Fibroblast of lung (primary cell): ENCODE measurements around the gene ELFN1. TPM values are rescaled to one million over a fixed set of nuclear protein-coding genes. Genes with fewer than 3 reads are reported as not detected.

Source experiments
- DNase-seq, 2 donors: peaks; one replicate each; pipeline versions ENCODE4 v3.0.0 to v3.0.0-alpha.2; 2010; ENCODE audit warnings: low read depth in 2 of 2
- H2AFZ ChIP-seq: 2 replicates; pipeline ENCODE4 v1.5.1; 2012; ENCODE audit warnings: low read length, control low read depth, inconsistent platforms
- H3K27ac ChIP-seq: 2 replicates; pipeline ENCODE4 v1.5.1; 2011; ENCODE audit warnings: low read length, control low read depth; ENCODE audit not compliant: insufficient read depth
- H3K27me3 ChIP-seq: 2 replicates; pipeline ENCODE4 v1.5.1; 2011; ENCODE audit warnings: mild to moderate bottlenecking, low read length; ENCODE audit not compliant: control insufficient read depth, insufficient read depth
- H3K36me3 ChIP-seq: 2 replicates; pipeline ENCODE4 v1.5.1; 2011; ENCODE audit warnings: low read length; ENCODE audit not compliant: control insufficient read depth, insufficient read depth
- H3K4me1 ChIP-seq: 2 replicates; pipeline ENCODE4 v1.5.1; 2011; ENCODE audit warnings: low read length; ENCODE audit not compliant: control insufficient read depth, insufficient read depth; ENCODE audit errors: extremely low read depth
- H3K4me2 ChIP-seq: 2 replicates; pipeline ENCODE4 v1.5.1; 2011; ENCODE audit warnings: low read length, control low read depth; ENCODE audit not compliant: insufficient read depth; ENCODE audit errors: extremely low read depth
- H3K4me3 ChIP-seq, 4 experiments: fragments of 200-600 bp in 1 of 4; sonication (generic) in 1 of 4; replicated peaks in 1 of 4; 2 replicates each; pipeline ENCODE4 v1.5.1; 2011 to 2016; ENCODE audit warnings: low read length in 4 of 4, low read depth in 3 of 4, mild to moderate bottlenecking in 3 of 4, control low read depth in 2 of 4, inconsistent platforms in 1 of 4, mixed read lengths in 1 of 4; ENCODE audit not compliant: insufficient read depth in 1 of 4; ENCODE audit errors: control extremely low read depth in 1 of 4
- H3K79me2 ChIP-seq: 2 replicates; pipeline ENCODE4 v1.5.1; 2012; ENCODE audit warnings: mild to moderate bottlenecking, low read length, inconsistent platforms; ENCODE audit not compliant: control insufficient read depth, insufficient read depth
- H3K9ac ChIP-seq: 2 replicates; pipeline ENCODE4 v1.5.1; 2011; ENCODE audit warnings: mild to moderate bottlenecking, low read length, control low read depth; ENCODE audit not compliant: insufficient read depth
- H3K9me3 ChIP-seq: 2 replicates; pipeline ENCODE4 v1.5.1; 2012; ENCODE audit warnings: low read depth, low read length; ENCODE audit not compliant: control insufficient read depth, insufficient read depth
- H4K20me1 ChIP-seq: 2 replicates; pipeline ENCODE4 v1.5.1; 2011; ENCODE audit warnings: low read length; ENCODE audit not compliant: control insufficient read depth, insufficient read depth; ENCODE audit errors: extremely low read depth
- CTCF ChIP-seq, 2 donors: IDR thresholded peaks in 1 of 2; conservative IDR thresholded peaks in 1 of 2; 1 replicate in 1 of 2; 2 replicates in 1 of 2; pipeline ENCODE4 v1.5.1; 2011 to 2012; ENCODE audit warnings: low read length in 2 of 2, control low read depth in 1 of 2, inconsistent platforms in 1 of 2, low read depth in 1 of 2, mild to moderate bottlenecking in 1 of 2
- EZH2 ChIP-seq: IDR thresholded peaks from 2 replicates; pipeline ENCODE4 v1.5.1; 2012; ENCODE audit warnings: low read length, control low read depth, mild to moderate bottlenecking; ENCODE audit errors: missing control alignments
- polyA plus RNA-seq, 2 donors: library from polyadenylated mRNA; depleted of rRNA in 1 of 2; stranded (reverse) in 1 of 2; unstranded in 1 of 2; fragments of >200 nt; gene quantifications; 2 replicates each; pipeline ENCODE4 v1.2.1, GENCODE V29; 2011 to 2012; ENCODE audit warnings: missing spikeins in 1 of 2
- total RNA-seq: library from RNA; depleted of rRNA; stranded (reverse); fragments of >200 nt; gene quantifications from 2 replicates; pipeline ENCODE4 v1.2.1, GENCODE V29; 2014

Gene ELFN1
- total and polyA plus RNA-seq, 2 donors (not counting 1 experiment from before 2014, with no cell fraction given) = 0.16 to 0.33 TPM

GRCh38 chr7:1649751-1650326 lies 20.2 kb upstream of the ELFN1 start:
- Histone ChIP-seq H3K27me3 (peaks cover 16% of the 10 kb centered on the region), H3K9me3 (no peaks in the 10 kb centered on the region), H3K79me2 (no peaks in the 10 kb centered on the region), H3K4me3 (no peak overlapping the region), H3K27ac (no peak overlapping the region), H3K36me3 (no peaks in the 10 kb centered on the region), H3K4me2 (no peak overlapping the region), H3K4me1 (no peaks in the 10 kb centered on the region), H3K9ac (no peak overlapping the region), H2AFZ (no peak overlapping the region), H4K20me1 (no peaks in the 10 kb centered on the region)
- TF ChIP-seq CTCF (conservative IDR thresholded peaks at IDR 0.05 in 1 of 2, IDR thresholded peaks at IDR 0.05 in 1 of 2; ENCODE audit: low read depth in 1 of 2, low read length in 2 of 2) (no peak), EZH2 (no peak)
- DNase-seq = no peak

GRCh38 chr7:1650363-1651030 lies 19.6 kb upstream of the ELFN1 start:
- Histone ChIP-seq H3K27me3 (peaks cover 16% of the 10 kb centered on the region), H3K36me3 (no peaks in the 10 kb centered on the region), H4K20me1 (no peaks in the 10 kb centered on the region), H3K27ac (no peak overlapping the region), H2AFZ (no peak overlapping the region), H3K9ac (no peak overlapping the region), H3K4me3 (no peak overlapping the region), H3K79me2 (no peaks in the 10 kb centered on the region), H3K4me1 (no peaks in the 10 kb centered on the region), H3K4me2 (no peak overlapping the region), H3K9me3 (no peaks in the 10 kb centered on the region)
- DNase-seq = no peak
- TF ChIP-seq EZH2 = no peak
- TF ChIP-seq CTCF (conservative IDR thresholded peaks at IDR 0.05 in 1 of 2, IDR thresholded peaks at IDR 0.05 in 1 of 2; ENCODE audit: low read depth in 1 of 2, low read length in 2 of 2) = no peak

- no peak overlapping the region for H3K4me2 ChIP-seq
- no peak overlapping the region for H3K4me3 ChIP-seq
- peaks cover 16% of the 10 kb centered on the region for H3K27me3 ChIP-seq
- H3K9me3 ChIP-seq = no peaks in the 10 kb centered on the region
- H4K20me1 ChIP-seq = no peaks in the 10 kb centered on the region
- no peak for DNase-seq
- H3K79me2 ChIP-seq = no peaks in the 10 kb centered on the region
- no peak for TF ChIP-seq CTCF (conservative IDR thresholded peaks at IDR 0.05 in 1 of 2, IDR thresholded peaks at IDR 0.05 in 1 of 2; ENCODE audit: low read depth in 1 of 2, low read length in 2 of 2)
- no peak for TF ChIP-seq EZH2
- no peaks in the 10 kb centered on the region for H3K4me1 ChIP-seq
- no peak overlapping the region for H2AFZ ChIP-seq
- H3K27ac ChIP-seq = no peak overlapping the region
- H3K36me3 ChIP-seq = no peaks in the 10 kb centered on the region
- no peak overlapping the region for H3K9ac ChIP-seq
Measured at GRCh38 chr7:1651031-1651446, 19.0 kb upstream of the ELFN1 start.
